ENCODE results near the gene RHOBTB1. TPM values are rescaled to one million over a fixed set of nuclear protein-coding genes. Genes with fewer than 3 reads are reported as not detected.
"Not testable (repeated sequence)": the region's sequence is repeated elsewhere in the genome, so short reads cannot be mapped to it uniquely, and the experiment has no call there.

RHOBTB1 gene
- total RNA-seq, 1 experiment from 2014 or later: 14.8 TPM

GRCh38 chr10:60870803-60871202 is 73.2 kb downstream of the RHOBTB1 start:
- DNase-seq (ENCODE audit: extremely low read depth, low read depth): no peak

GRCh38 chr10:60870416-60870728 is 73.6 kb downstream of the RHOBTB1 start:
- no peak for DNase-seq (ENCODE audit: extremely low read depth, low read depth)

- no peak for DNase-seq (ENCODE audit: extremely low read depth, low read depth)
Observed at GRCh38 chr10:60869652-60870415, 74.2 kb downstream of the RHOBTB1 start.

- no peak for DNase-seq (ENCODE audit: extremely low read depth, low read depth)
Observed at GRCh38 chr10:60868946-60869345, 75.0 kb downstream of the RHOBTB1 start.

GRCh38 chr10:60865198-60865783 is 78.7 kb downstream of the RHOBTB1 start:
- no peak for DNase-seq (ENCODE audit: extremely low read depth, low read depth)

- DNase-seq (ENCODE audit: extremely low read depth, low read depth): no peak
Observed at GRCh38 chr10:60863796-60864195, 80.2 kb downstream of the RHOBTB1 start.

- DNase-seq (ENCODE audit: extremely low read depth, low read depth): no peak
Observed at GRCh38 chr10:60862517-60862916, 81.5 kb downstream of the RHOBTB1 start.

- DNase-seq (ENCODE audit: extremely low read depth, low read depth): no peak
Observed at GRCh38 chr10:60856405-60856804, 87.6 kb downstream of the RHOBTB1 start.

- DNase-seq (ENCODE audit: extremely low read depth, low read depth): no peak
Observed at GRCh38 chr10:60853637-60854036, 90.3 kb downstream of the RHOBTB1 start.

- no peak for DNase-seq (ENCODE audit: extremely low read depth, low read depth)
Observed at GRCh38 chr10:60853107-60853506, 90.9 kb downstream of the RHOBTB1 start.

- no peak for DNase-seq (ENCODE audit: extremely low read depth, low read depth)
Observed at GRCh38 chr10:60849740-60850139, 94.2 kb downstream of the RHOBTB1 start.

- no peak for DNase-seq (ENCODE audit: extremely low read depth, low read depth)
Observed at GRCh38 chr10:60849217-60849616, 94.8 kb downstream of the RHOBTB1 start.

- DNase-seq (ENCODE audit: extremely low read depth, low read depth): no peak
Observed at GRCh38 chr10:60848680-60849079, 95.3 kb downstream of the RHOBTB1 start.

- DNase-seq (ENCODE audit: extremely low read depth, low read depth): no peak
Observed at GRCh38 chr10:60848126-60848525, 95.9 kb downstream of the RHOBTB1 start.

- peak; percentile 18 for DNase-seq (ENCODE audit: extremely low read depth, low read depth)
Observed at GRCh38 chr10:60846173-60846572, 97.8 kb downstream of the RHOBTB1 start.

- no peak for DNase-seq (ENCODE audit: extremely low read depth, low read depth)
Observed at GRCh38 chr10:60845038-60845437, 98.9 kb downstream of the RHOBTB1 start.

- no peak for DNase-seq (ENCODE audit: extremely low read depth, low read depth)
Observed at GRCh38 chr10:60842694-60843093, 101.3 kb downstream of the RHOBTB1 start.

- DNase-seq (ENCODE audit: extremely low read depth, low read depth): not testable (repeated sequence)
Observed at GRCh38 chr10:60841227-60841626, 102.8 kb downstream of the RHOBTB1 start.

- no peak for DNase-seq (ENCODE audit: extremely low read depth, low read depth)
Observed at GRCh38 chr10:60835049-60835448, 108.9 kb downstream of the RHOBTB1 start.

- no peak for DNase-seq (ENCODE audit: extremely low read depth, low read depth)
Observed at GRCh38 chr10:60834401-60834800, 109.6 kb downstream of the RHOBTB1 start.

GRCh38 chr10:60832136-60832535 is 111.8 kb downstream of the RHOBTB1 start:
- not testable (repeated sequence) for DNase-seq (ENCODE audit: extremely low read depth, low read depth)

GRCh38 chr10:60828489-60828852 is 115.5 kb downstream of the RHOBTB1 start:
- DNase-seq (ENCODE audit: extremely low read depth, low read depth): no peak
